H7 (cell line): ENCODE data around the gene ANAPC2. TPM values are rescaled to one million over a fixed set of nuclear protein-coding genes. Genes with fewer than 3 reads are reported as not detected.
A peak's percentile ranks its signal among the peaks of the same experiment; 100 is the strongest.

Experiments used
- DNase-seq: peaks from one replicate; pipeline ENCODE4 v3.0.0; 2012
- H3K27me3 ChIP-seq: 2 replicates; pipeline ENCODE4 v1.6.0; 2011; ENCODE audit warnings: mild to moderate bottlenecking, low read length; ENCODE audit not compliant: control insufficient read depth, insufficient read depth
- H3K36me3 ChIP-seq: replicated peaks from 2 replicates; pipeline ENCODE4 v1.5.1; 2011; ENCODE audit warnings: low read length; ENCODE audit not compliant: control insufficient read depth, insufficient read depth
- H3K4me3 ChIP-seq: 2 replicates; pipeline ENCODE4 v1.5.1; 2011; ENCODE audit warnings: low read depth, mild to moderate bottlenecking, control low read depth, low read length, moderate library complexity; ENCODE audit not compliant: insufficient read depth
- total RNA-seq: library from RNA; depleted of rRNA; stranded (reverse); fragments of >200 nt; shearing (Covaris generic); gene quantifications from 2 replicates; pipeline ENCODE4 v1.2.3, GENCODE V29; 2014

ANAPC2 gene
- total RNA-seq, 1 experiment from 2014 or later, result 26.2 TPM

- no peak overlapping the region for H3K4me3 ChIP-seq
- H3K27me3 ChIP-seq, result no peaks in the 10 kb centered on the region
- H3K36me3 ChIP-seq, result peaks cover 9% of the 10 kb centered on the region
- DNase-seq, result no peak
Observed at GRCh38 chr9:137182836-137183235, 5.5 kb downstream of the ANAPC2 start.

GRCh38 chr9:137181680-137182079, 6.7 kb downstream of the ANAPC2 start:
- peaks cover 5% of the 10 kb centered on the region for H3K36me3 ChIP-seq
- no peak overlapping the region for H3K4me3 ChIP-seq

GRCh38 chr9:137180491-137180890, 7.9 kb downstream of the ANAPC2 start:
- no peak overlapping the region for H3K4me3 ChIP-seq
- peaks cover 5% of the 10 kb centered on the region for H3K36me3 ChIP-seq
- H3K27me3 ChIP-seq, result no peaks in the 10 kb centered on the region
- no peak for DNase-seq

More at GRCh38 chr9:137181680-137182079, 6.7 kb downstream of the ANAPC2 start:
- peak; percentile 57 for DNase-seq
- H3K27me3 ChIP-seq, result no peaks in the 10 kb centered on the region

GRCh38 chr9:137179761-137180160, 8.6 kb downstream of the ANAPC2 start:
- Histone ChIP-seq H3K4me3 (no peak overlapping the region), H3K27me3 (no peaks in the 10 kb centered on the region), H3K36me3 (peaks cover 5% of the 10 kb centered on the region)
- DNase-seq, result peak; percentile 60

DNA sequence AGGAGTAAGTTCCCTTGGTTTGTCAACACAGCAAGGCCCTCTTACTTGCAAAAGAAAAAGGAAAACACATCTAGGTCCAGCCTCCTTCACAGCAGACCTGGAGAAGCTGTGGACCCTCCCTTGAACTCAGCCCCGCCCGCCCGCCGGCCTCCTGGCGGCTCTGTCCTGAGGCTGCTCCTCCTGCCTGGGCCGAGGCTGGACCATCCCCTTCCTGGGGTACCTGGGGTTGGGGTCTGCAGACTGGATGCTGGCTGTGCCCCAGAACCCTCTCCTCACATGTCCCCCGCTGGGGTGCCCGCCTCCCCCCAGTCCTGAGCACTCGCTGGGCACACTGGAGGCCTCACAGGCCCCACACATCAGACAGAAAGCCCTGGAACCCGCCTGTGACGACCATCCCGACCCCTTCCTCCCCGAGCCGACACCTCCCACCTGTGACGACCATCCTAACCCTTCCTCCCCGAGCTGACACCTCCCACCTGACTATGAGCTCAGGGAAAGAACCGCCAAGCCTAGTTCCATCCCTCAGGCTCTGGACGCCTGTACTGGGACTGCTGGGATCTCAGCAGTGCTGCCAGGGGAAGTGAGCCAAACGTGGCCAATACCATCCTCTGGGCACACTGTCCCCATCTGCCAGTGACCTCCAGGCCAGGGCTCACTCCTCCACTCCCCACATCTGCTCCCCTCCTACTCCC, 9.3 kb downstream of the ANAPC2 start:
- no peaks in the 10 kb centered on the region for H3K27me3 ChIP-seq
- H3K4me3 ChIP-seq, result no peak overlapping the region
- DNase-seq, result peak; percentile 56
- peaks cover 5% of the 10 kb centered on the region for H3K36me3 ChIP-seq

DNA sequence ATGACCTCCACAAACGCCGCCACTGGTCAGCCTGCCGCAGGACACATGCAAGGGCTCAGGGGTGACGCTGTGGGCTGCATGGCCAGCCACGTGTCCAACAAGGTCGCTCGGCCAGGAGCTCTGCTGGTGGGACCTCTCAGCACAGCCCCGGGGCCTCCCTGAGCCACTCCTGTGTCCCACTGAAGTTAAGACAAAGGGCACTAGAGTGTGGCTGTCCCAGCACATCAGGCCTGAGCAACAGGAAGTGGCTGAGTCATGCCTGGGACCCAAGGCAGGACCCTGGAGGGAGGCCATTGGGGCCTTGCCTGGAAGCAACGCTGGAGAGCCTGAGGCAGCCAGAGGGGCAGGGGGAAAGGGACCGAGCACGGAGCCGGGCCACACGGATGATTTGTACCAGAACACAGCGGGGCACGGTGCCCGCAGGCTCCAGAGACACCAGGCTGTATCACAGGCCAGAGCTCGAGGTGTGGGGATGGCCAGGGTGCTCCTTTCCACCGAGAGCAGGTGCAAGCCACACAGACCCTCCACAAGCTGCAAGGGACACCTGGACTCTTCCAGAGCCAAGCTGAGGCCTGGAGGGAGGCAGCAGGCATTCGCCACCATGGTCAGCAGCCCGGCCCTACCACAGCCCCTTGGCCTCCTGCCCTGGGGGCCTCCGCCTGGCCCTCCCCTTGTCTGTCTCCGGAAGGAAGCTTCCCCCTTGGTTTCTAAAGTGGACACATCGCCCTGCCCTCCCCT, 10.0 kb downstream of the ANAPC2 start:
- Histone ChIP-seq H3K4me3 (no peak overlapping the region), H3K36me3 (peaks cover 3% of the 10 kb centered on the region), H3K27me3 (no peaks in the 10 kb centered on the region)
- DNase-seq, result no peak

DNA sequence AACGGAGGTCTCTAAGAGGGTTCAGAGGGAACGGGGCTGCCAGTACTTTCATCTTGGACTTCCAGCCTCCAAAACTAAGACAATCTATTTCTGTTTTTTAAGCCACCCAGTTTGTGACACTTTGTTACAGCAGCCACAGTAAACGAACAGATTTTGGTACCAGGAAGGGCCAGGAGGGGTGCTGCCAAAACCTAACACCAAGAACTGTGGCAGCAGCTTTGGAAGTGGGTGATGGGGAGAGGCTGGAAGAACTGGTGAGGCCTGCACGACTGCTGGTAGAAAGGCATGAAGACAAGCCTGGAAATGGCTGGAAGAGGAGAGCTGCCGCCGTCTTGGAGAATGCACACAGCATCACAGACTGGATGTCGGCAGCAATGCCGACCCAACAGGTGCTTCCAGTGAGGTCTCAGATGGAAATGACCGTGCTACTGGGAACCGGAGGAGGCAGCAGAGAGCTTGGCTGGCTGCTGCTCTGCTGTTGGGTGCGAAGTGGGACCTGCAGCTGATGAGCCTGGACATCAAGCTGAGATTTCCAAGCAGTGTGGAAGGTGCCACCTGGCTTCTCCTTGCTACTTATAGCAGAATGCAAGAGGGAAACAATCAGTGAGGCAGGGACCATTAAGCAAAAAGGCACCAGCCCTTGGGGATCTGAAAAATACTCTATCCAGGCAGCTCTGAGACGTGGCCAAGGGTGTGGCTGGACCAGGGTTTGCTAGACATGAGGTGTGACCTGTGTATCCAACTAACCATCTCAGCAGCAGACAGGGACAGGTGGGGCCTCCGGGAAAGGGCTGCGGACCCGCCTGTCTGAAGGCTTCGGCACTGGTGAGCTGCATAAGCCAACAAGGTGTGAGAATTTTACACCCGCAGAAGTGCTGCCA, 11.8 kb downstream of the ANAPC2 start:
- H3K36me3 ChIP-seq, result peaks cover 3% of the 10 kb centered on the region
- H3K4me3 ChIP-seq, result no peak overlapping the region
- H3K27me3 ChIP-seq, result no peaks in the 10 kb centered on the region
- DNase-seq, result peak; percentile 93

- DNase-seq, result peak; percentile 96
- peaks cover 3% of the 10 kb centered on the region for H3K36me3 ChIP-seq
- no peak overlapping the region for H3K4me3 ChIP-seq
- peaks cover 6% of the 10 kb centered on the region for H3K27me3 ChIP-seq
Observed at GRCh38 chr9:137175345-137175961, 12.9 kb downstream of the ANAPC2 start.

DNA sequence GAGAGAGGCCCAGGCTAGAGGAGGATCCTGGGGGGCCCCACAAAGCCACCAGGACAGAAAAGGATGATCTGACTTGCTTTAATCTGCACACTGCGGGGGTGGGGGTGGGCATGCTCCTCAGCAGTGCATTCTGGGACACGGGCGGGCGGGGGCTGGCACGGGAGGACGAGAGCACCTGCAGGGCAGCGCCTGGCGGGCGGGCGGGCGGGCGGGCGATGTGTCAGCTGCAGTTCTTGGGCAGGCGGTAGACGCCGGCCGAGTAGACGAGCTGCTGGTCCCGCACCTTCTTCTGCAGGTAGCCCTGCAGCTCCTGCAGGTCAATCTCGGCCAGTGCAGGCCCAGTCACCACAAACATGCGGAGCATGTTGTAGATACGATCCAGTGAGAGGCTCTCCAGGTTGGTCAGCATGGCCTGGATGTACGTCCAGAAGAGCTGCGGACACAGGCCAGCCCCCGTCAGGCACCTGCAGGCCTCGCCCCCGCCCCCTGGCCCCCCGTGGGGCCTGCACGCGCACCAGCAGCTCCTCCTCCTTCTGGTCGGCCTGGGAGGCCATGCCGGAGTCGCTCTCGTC, 13.6 kb downstream of the ANAPC2 start:
- DNase-seq, result peak; percentile 93

DNA sequence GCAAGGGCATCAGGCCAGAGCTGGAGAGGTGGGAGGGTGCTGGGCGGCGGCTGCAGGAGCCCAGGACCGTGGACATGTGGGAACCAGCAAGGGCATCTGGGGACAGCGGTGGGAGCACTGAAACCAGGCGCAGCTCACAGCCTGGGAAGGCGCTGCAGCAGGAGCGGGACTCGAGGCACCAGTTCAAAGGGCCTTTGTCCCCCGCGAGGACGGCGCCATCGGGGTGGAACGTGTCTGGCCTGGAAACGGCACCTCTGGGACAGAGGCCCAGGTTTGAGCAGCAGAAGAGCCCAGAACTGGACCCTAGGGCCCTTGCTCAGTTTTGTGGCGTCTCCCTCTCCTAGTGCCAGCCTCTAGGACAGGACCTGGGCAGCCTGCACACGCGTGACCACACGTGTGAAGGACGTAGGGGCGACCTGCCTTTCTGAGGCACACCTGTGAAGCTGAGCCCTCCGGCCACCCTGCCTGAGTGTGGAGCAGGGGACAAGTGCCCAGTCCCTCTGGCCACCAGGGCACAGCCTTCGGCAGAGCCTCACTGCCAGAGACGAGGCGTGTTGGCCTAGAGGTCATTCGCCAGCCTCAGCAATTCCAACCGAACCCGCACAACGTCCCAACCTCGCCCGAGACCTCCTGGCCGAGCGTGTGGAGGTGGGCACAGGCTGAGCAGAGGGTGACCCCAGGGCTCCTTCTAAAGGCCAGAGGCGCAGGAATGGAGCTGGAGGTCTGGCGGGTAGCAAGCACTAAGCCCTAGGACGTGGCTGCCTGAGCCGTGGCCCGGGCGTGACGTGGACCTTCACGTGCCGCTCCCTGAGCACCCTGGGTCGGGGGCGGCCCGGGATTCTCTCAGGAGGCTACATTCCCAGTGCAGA, 14.3 kb downstream of the ANAPC2 start:
- Histone ChIP-seq H3K36me3 (no peaks in the 10 kb centered on the region), H3K27me3 (peaks cover 20% of the 10 kb centered on the region), H3K4me3 (no peak overlapping the region)
- DNase-seq, result peak; percentile 64

More for the DNA sequence above, 13.6 kb downstream of the ANAPC2 start:
- H3K36me3 ChIP-seq, result no peaks in the 10 kb centered on the region; the same call in 1 of the 2 replicates
- H3K27me3 ChIP-seq, result peaks cover 12% of the 10 kb centered on the region
- no peak overlapping the region for H3K4me3 ChIP-seq

- Histone ChIP-seq H3K4me3 (no peak overlapping the region), H3K36me3 (no peaks in the 10 kb centered on the region), H3K27me3 (peaks cover 29% of the 10 kb centered on the region)
- peak; percentile 72 for DNase-seq
Observed at GRCh38 chr9:137172901-137173795, 15.2 kb downstream of the ANAPC2 start.

DNA sequence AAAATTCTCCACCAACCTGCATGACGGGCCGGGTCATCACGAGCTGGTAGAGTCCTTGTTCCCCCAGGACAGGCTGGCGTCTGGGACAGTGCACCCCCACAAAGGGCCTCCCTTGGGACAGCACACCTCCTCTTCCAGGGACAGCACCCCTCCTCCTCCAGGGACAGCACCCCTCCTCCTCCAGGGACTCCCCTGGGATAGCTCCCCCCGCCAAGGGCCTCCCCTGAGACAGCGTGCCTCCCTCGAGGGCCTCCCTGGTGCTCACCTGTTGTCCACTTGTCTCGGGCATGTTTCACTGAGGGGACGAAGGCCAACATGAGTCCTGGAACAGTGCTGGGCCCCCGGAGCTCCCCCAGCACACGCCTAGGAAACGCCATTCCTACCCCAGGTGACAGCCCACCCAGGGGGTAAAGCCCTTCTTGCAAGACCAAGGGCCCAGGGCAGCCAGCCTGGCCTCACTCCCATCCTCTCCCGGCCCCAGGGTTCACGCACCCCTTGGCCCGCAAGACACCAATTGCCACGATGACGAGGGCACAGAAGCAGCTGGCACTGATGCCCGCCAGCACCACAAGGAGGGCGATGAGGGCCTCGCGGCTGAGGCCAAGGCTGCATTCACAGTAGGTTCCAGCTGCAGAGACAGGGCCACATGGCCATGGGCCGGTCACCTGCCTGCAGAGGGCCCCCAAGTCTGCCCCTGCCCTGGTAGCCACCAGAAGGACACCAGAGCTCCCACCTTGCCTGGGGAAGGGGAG, 17.0 kb downstream of the ANAPC2 start:
- Histone ChIP-seq H3K36me3 (no peaks in the 10 kb centered on the region), H3K27me3 (peaks cover 46% of the 10 kb centered on the region), H3K4me3 (no peak overlapping the region)
- peak; percentile 76 for DNase-seq
